Bronchial epithelial cell (primary cell): ENCODE data around the gene CFAP54. TPM values are rescaled to one million over a fixed set of nuclear protein-coding genes. Genes with fewer than 3 reads are reported as not detected.
A peak's percentile ranks its signal among the peaks of the same experiment; 100 is the strongest.

Experiments used
- DNase-seq: peaks from one replicate; pipeline ENCODE4 v3.0.0-alpha.2; 2010; ENCODE audit warnings: low read depth
- FAIRE-seq: peaks from 2 replicates; lab custom pipeline; 2011; peaks lifted over from hg19 to GRCh38; lab: Jason Lieb, UNC
- H3K27me3 ChIP-seq: 2 replicates; pipeline ENCODE4 v1.5.1; 2011; ENCODE audit warnings: low read length; ENCODE audit not compliant: control insufficient read depth, insufficient read depth
- H3K36me3 ChIP-seq: 2 replicates; pipeline ENCODE4 v1.5.1; 2011; ENCODE audit warnings: low read length; ENCODE audit not compliant: control insufficient read depth, insufficient read depth
- H3K4me3 ChIP-seq: 2 replicates; pipeline ENCODE4 v1.5.1; 2011; ENCODE audit warnings: mild to moderate bottlenecking, low read depth, low read length, control low read depth
- CTCF ChIP-seq: IDR thresholded peaks from 2 replicates; pipeline ENCODE4 v1.5.1; 2011; ENCODE audit warnings: mild to moderate bottlenecking, moderate library complexity, low read length, control low read depth, inconsistent platforms; ENCODE audit not compliant: insufficient read depth, severe bottlenecking
- total RNA-seq: library from RNA; depleted of rRNA; stranded (reverse); fragments of >200 nt; gene quantifications from 2 replicates; pipeline ENCODE4 v1.2.1, GENCODE V29; 2014

Gene CFAP54
- total RNA-seq, 1 donor from 2014 or later: 0.26 TPM

- FAIRE-seq (no peak), DNase-seq (no peak)
- Histone ChIP-seq H3K4me3 (no peak overlapping the region), H3K27me3 (no peaks in the 10 kb centered on the region), H3K36me3 (no peaks in the 10 kb centered on the region)
- TF ChIP-seq CTCF: no peak
Measured at GRCh38 chr12:96514328-96514727, 25.0 kb downstream of the CFAP54 start.

- no peaks in the 10 kb centered on the region for H3K36me3 ChIP-seq
- H3K4me3 ChIP-seq: no peak overlapping the region
- H3K27me3 ChIP-seq: no peaks in the 10 kb centered on the region
- FAIRE-seq (no peak), DNase-seq (peak; percentile 79)
- peak; percentile 31 for TF ChIP-seq CTCF
Measured at GRCh38 chr12:96516472-96517430, 27.4 kb downstream of the CFAP54 start.

GRCh38 chr12:96520767-96521166 is 31.4 kb downstream of the CFAP54 start:
- no peaks in the 10 kb centered on the region for H3K27me3 ChIP-seq

GRCh38 chr12:96521895-96522682 is 32.7 kb downstream of the CFAP54 start:
- no peak for TF ChIP-seq CTCF
- no peak for FAIRE-seq

More at GRCh38 chr12:96520767-96521166, 31.4 kb downstream of the CFAP54 start:
- H3K4me3 ChIP-seq: no peak overlapping the region
- DNase-seq: peak; percentile 42
- H3K36me3 ChIP-seq: no peaks in the 10 kb centered on the region
- FAIRE-seq: no peak
- TF ChIP-seq CTCF: no peak

GRCh38 chr12:96522690-96523089 is 33.3 kb downstream of the CFAP54 start:
- TF ChIP-seq CTCF: no peak
- DNase-seq (no peak), FAIRE-seq (no peak)
- Histone ChIP-seq H3K36me3 (no peaks in the 10 kb centered on the region), H3K4me3 (no peak overlapping the region), H3K27me3 (no peaks in the 10 kb centered on the region)

More at GRCh38 chr12:96521895-96522682, 32.7 kb downstream of the CFAP54 start:
- H3K27me3 ChIP-seq: no peaks in the 10 kb centered on the region
- no peak overlapping the region for H3K4me3 ChIP-seq
- DNase-seq: no peak
- no peaks in the 10 kb centered on the region for H3K36me3 ChIP-seq
